Right ventricle myocardium inferior (tissue), 1 donor: ENCODE data around the gene COG2. TPM values are rescaled to one million over a fixed set of nuclear protein-coding genes. Genes with fewer than 3 reads are reported as not detected.
A peak's percentile ranks its signal among the peaks of the same experiment; 100 is the strongest.
"Not testable (repeated sequence)": the region's sequence is repeated elsewhere in the genome, so short reads cannot be mapped to it uniquely, and the experiment has no call there.

Experiments used
- ATAC-seq: fragments of 200-7000 bp; cut with Tn5 transposase; one replicate; pipeline ENCODE4 v1.9.1; 2020; ENCODE audit warnings: mild to moderate bottlenecking, moderate library complexity
- DNase-seq: peaks from one replicate; pipeline ENCODE4 v3.0.0; 2021; ENCODE audit errors: missing footprints
- intact Hi-C: fragments of 100-400 bp; cut with DNase I; formaldehyde crosslinking; loops from one replicate; pipeline ENCODE4 v1.11.0; 2022
- total RNA-seq: library from RNA; stranded (reverse); fragmentation: NEBNext Ultra II Directional; extraction: Animal tissue kit (Norgen Biotek cat#: 25700); gene quantifications from one replicate; pipeline ENCODE4 v1.2.1, GENCODE V29; 2021
- donor health status: DM: no; HTN: yes; CAD: no; lungs with severe emphysema.

The COG2 gene
- total RNA-seq, 1 donor from 2014 or later, result 28.1 TPM

- ATAC-seq, result no peak
- intact Hi-C loops, result no loop called here
- DNase-seq, result no peak
Measured at GRCh38 chr1:230622151-230622550, 20.1 kb upstream of the COG2 start.

- DNase-seq (no peak), ATAC-seq (no peak)
- intact Hi-C loops, result no loop called here
Measured at GRCh38 chr1:230624097-230624713, 18.1 kb upstream of the COG2 start.

GRCh38 chr1:230626232-230626631 lies 16.0 kb upstream of the COG2 start:
- ATAC-seq (no peak), DNase-seq (no peak)
- intact Hi-C loops, result no loop called here

- ATAC-seq, result no peak
- intact Hi-C loops, result no loop called here
- DNase-seq, result no peak
Measured at GRCh38 chr1:230627767-230628166, 14.5 kb upstream of the COG2 start.

- intact Hi-C loops, result no loop called here
- no peak for DNase-seq
- ATAC-seq, result no peak
Measured at GRCh38 chr1:230629511-230629910, 12.8 kb upstream of the COG2 start.

GRCh38 chr1:230631477-230631876 lies 10.8 kb upstream of the COG2 start:
- ATAC-seq (no peak), DNase-seq (no peak)
- intact Hi-C loops, result no loop called here

- DNase-seq (no peak), ATAC-seq (peak; percentile 44)
- intact Hi-C loops, result loop anchor here (2.0 kb wide), 1 partner anchor 140 kb away; no protein-coding TSS in a partner anchor
Measured at GRCh38 chr1:230632273-230632873, 9.9 kb upstream of the COG2 start.

- DNase-seq, result no peak
- ATAC-seq, result no peak
- intact Hi-C loops, result loop anchor here (2.0 kb wide), 1 partner anchor 139 kb away; no protein-coding TSS in a partner anchor
Measured at GRCh38 chr1:230633469-230633868, 8.8 kb upstream of the COG2 start.

- ATAC-seq, result no peak
- no peak for DNase-seq
- intact Hi-C loops, result no loop called here
Measured at GRCh38 chr1:230634384-230634783, 7.9 kb upstream of the COG2 start.

GRCh38 chr1:230636575-230637148 lies 5.6 kb upstream of the COG2 start:
- ATAC-seq, result no peak
- intact Hi-C loops, result no loop called here
- DNase-seq, result no peak

GRCh38 chr1:230639714-230640209 lies 2.5 kb upstream of the COG2 start:
- DNase-seq (no peak), ATAC-seq (no peak)
- intact Hi-C loops, result no loop called here

- intact Hi-C loops, result no loop called here
- DNase-seq, result no peak
- no peak for ATAC-seq
Measured at GRCh38 chr1:230641346-230641745, 935 bp upstream of the COG2 start.

GRCh38 chr1:230641900-230642262 lies 400 bp upstream of the COG2 start:
- DNase-seq (no peak), ATAC-seq (no peak)
- intact Hi-C loops, result loop anchor here (2.0 kb wide), 1 partner anchor 131 kb away; no protein-coding TSS in a partner anchor

- intact Hi-C loops, result loop anchor here (2.0 kb wide), 1 partner anchor 129 kb away; no protein-coding TSS in a partner anchor
- ATAC-seq, result no peak
Measured at GRCh38 chr1:230643908-230644307, 1.6 kb downstream of the COG2 start.

GRCh38 chr1:230646710-230647302 lies 4.5 kb downstream of the COG2 start:
- intact Hi-C loops, result no loop called here
- DNase-seq (no peak), ATAC-seq (no peak)

More at GRCh38 chr1:230643908-230644307, 1.6 kb downstream of the COG2 start:
- DNase-seq, result no peak

GRCh38 chr1:230647321-230647720 lies 5.0 kb downstream of the COG2 start:
- ATAC-seq (no peak), DNase-seq (no peak)
- intact Hi-C loops, result no loop called here

- no peak for DNase-seq
- intact Hi-C loops, result no loop called here
- ATAC-seq, result no peak
Measured at GRCh38 chr1:230648114-230648513, 5.8 kb downstream of the COG2 start.

GRCh38 chr1:230650300-230650699 lies 8.0 kb downstream of the COG2 start:
- intact Hi-C loops, result no loop called here
- ATAC-seq, result no peak
- DNase-seq, result no peak

GRCh38 chr1:230651235-230651634 lies 9.0 kb downstream of the COG2 start:
- DNase-seq, result no peak
- no peak for ATAC-seq
- intact Hi-C loops, result no loop called here

GRCh38 chr1:230656719-230657118 lies 14.4 kb downstream of the COG2 start:
- ATAC-seq, intact Hi-C loops, DNase-seq: not testable (repeated sequence)
